CD14-positive monocyte (primary cell): ENCODE results near the gene GPX7. TPM values are rescaled to one million over a fixed set of nuclear protein-coding genes. Genes with fewer than 3 reads are reported as not detected.
"Not testable (repeated sequence)": the region's sequence is repeated elsewhere in the genome, so short reads cannot be mapped to it uniquely, and the experiment has no call there.

Experiments used
- DNase-seq, 3 donors: peaks; one replicate each; pipeline ENCODE4 v3.0.0-alpha.2; 2011 to 2022
- H2AFZ ChIP-seq: 2 replicates; pipeline ENCODE4 v1.6.0; 2012; ENCODE audit warnings: mild to moderate bottlenecking, low read depth, low read length, inconsistent platforms; ENCODE audit not compliant: insufficient read depth, poor library complexity, severe bottlenecking
- H3K27ac ChIP-seq, 2 donors: 1 replicate in 1 of 2; 2 replicates in 1 of 2; pipeline ENCODE4 v1.5.1; 2012 to 2013; ENCODE audit warnings: low read length in 2 of 2, control low read depth in 1 of 2, inconsistent platforms in 1 of 2, low read depth in 1 of 2, mild to moderate bottlenecking in 1 of 2
- H3K27me3 ChIP-seq, 2 donors: one replicate each; pipeline versions ENCODE4 v1.6.0 to v1.6.1; 2011 to 2013; ENCODE audit warnings: low read length in 2 of 2; ENCODE audit not compliant: control insufficient read depth in 2 of 2, insufficient read depth in 2 of 2
- H3K36me3 ChIP-seq, 2 donors: replicated peaks in 1 of 2; 1 replicate in 1 of 2; 2 replicates in 1 of 2; pipeline versions ENCODE4 v1.5.1 to v1.6.1; 2012 to 2013; ENCODE audit warnings: low read length in 2 of 2, control low read depth in 1 of 2, inconsistent platforms in 1 of 2, mild to moderate bottlenecking in 1 of 2; ENCODE audit not compliant: insufficient read depth in 2 of 2, control insufficient read depth in 1 of 2
- H3K4me1 ChIP-seq, 2 donors: 1 replicate in 1 of 2; 2 replicates in 1 of 2; pipeline versions ENCODE4 v1.5.1 to v1.6.1; 2012 to 2013; ENCODE audit warnings: low read length in 2 of 2, control low read depth in 1 of 2, inconsistent platforms in 1 of 2, mild to moderate bottlenecking in 1 of 2, moderate library complexity in 1 of 2; ENCODE audit not compliant: insufficient read depth in 2 of 2, control insufficient read depth in 1 of 2
- H3K4me2 ChIP-seq: replicated peaks from 2 replicates; pipeline ENCODE3; 2012; ENCODE audit warnings: low read length, moderate library complexity, mild to moderate bottlenecking; ENCODE audit not compliant: poor library complexity, severe bottlenecking; ENCODE audit errors: extremely low read depth
- H3K4me3 ChIP-seq, 3 experiments: fragments of 200-600 bp in 1 of 3; sonication (generic) in 1 of 3; replicated peaks in 1 of 3; 1 replicate in 2 of 3; 2 replicates in 1 of 3; pipeline ENCODE4 v1.5.1; 2011 to 2013; ENCODE audit warnings: low read length in 3 of 3, mild to moderate bottlenecking in 3 of 3, control low read depth in 2 of 3, low read depth in 2 of 3, inconsistent platforms in 1 of 3, moderate library complexity in 1 of 3
- H3K79me2 ChIP-seq: 2 replicates; pipeline ENCODE4 v1.6.0; 2012; ENCODE audit warnings: mild to moderate bottlenecking, control low read depth, inconsistent platforms, low read length, moderate library complexity; ENCODE audit not compliant: insufficient read depth
- H3K9ac ChIP-seq: 2 replicates; pipeline ENCODE4 v1.6.0; 2017; ENCODE audit warnings: low read length, mild to moderate bottlenecking; ENCODE audit not compliant: insufficient read depth, poor library complexity, severe bottlenecking
- H3K9me3 ChIP-seq, 2 donors: replicated peaks in 1 of 2; 1 replicate in 1 of 2; 2 replicates in 1 of 2; pipeline versions ENCODE4 v1.5.1 to v1.6.1; 2012 to 2013; ENCODE audit warnings: low read length in 2 of 2, control low read depth in 1 of 2; ENCODE audit not compliant: control insufficient read depth in 1 of 2, insufficient read depth in 1 of 2
- H4K20me1 ChIP-seq: 2 replicates; pipeline ENCODE4 v1.6.0; 2012; ENCODE audit warnings: mild to moderate bottlenecking, low read length, control low read depth, moderate library complexity; ENCODE audit not compliant: insufficient read depth
- H3K27ac Mint-ChIP-seq, 7 donors: one replicate each; pipeline ENCODE4 v1.8.0; 2020; ENCODE audit warnings: mild to moderate bottlenecking in 7 of 7, mixed read lengths in 7 of 7, moderate library complexity in 6 of 7, inconsistent platforms in 2 of 7
- H3K27me3 Mint-ChIP-seq, 3 donors: one replicate each; pipeline ENCODE4 v1.8.0; 2021 to 2022; ENCODE audit warnings: low read depth in 3 of 3, mild to moderate bottlenecking in 3 of 3, mixed read lengths in 3 of 3, moderate library complexity in 3 of 3, inconsistent platforms in 1 of 3
- H3K36me3 Mint-ChIP-seq, 2 donors: one replicate each; pipeline ENCODE4 v1.8.0; 2020; ENCODE audit warnings: mixed read lengths in 2 of 2, inconsistent platforms in 1 of 2, mild to moderate bottlenecking in 1 of 2
- H3K4me1 Mint-ChIP-seq: one replicate; pipeline ENCODE4 v1.8.0; 2020; ENCODE audit warnings: mild to moderate bottlenecking, mixed read lengths
- H3K4me3 Mint-ChIP-seq, 2 donors: one replicate each; pipeline ENCODE4 v1.8.0; 2020; ENCODE audit warnings: mild to moderate bottlenecking in 2 of 2, mixed read lengths in 2 of 2, moderate library complexity in 1 of 2
- H3K9me3 Mint-ChIP-seq, 7 donors: one replicate each; pipeline ENCODE4 v1.8.0; 2020 to 2022; ENCODE audit warnings: mixed read lengths in 7 of 7, mild to moderate bottlenecking in 6 of 7, moderate library complexity in 6 of 7, inconsistent platforms in 2 of 7
- CTCF ChIP-seq: fragments of 200-600 bp; IDR thresholded peaks from one replicate; pipeline ENCODE4 v1.8.0; 2022; ENCODE audit warnings: antibody characterized with exemption, mild to moderate bottlenecking
- WGBS: methylation state at CpG from one replicate; pipeline ENCODE4 v1.1.5; 2013; ENCODE audit warnings: missing lambda C conversion rate; ENCODE audit not compliant: insufficient coverage; 5-methylcytosine and 5-hydroxymethylcytosine counted together
- intact Hi-C, 2 donors: fragments of 100-400 bp; cut with micrococcal nuclease; formaldehyde crosslinking; loops; one replicate each; pipeline versions ENCODE4 v1.15.0 to v1.15.1; 2023
- polyA plus RNA-seq, 3 donors: library from polyadenylated mRNA; depleted of rRNA in 1 of 3; unstranded in 2 of 3; stranded (reverse) in 1 of 3; fragments of 300-500 nt in 2 of 3; fragments of >200 nt in 1 of 3; fragmentation: Illumina TruSeq in 2 of 3; gene quantifications; 1 replicate in 2 of 3; 2 replicates in 1 of 3; pipeline ENCODE4 v1.2.3, GENCODE V29; 2012 to 2021

The GPX7 gene
- polyA plus RNA-seq, 3 donors: 1.7 to 3.3 (median 2.9) TPM

- no peak for TF ChIP-seq CTCF
- H3K9me3 ChIP-seq: peaks cover 0 to 5% of the 10 kb centered on the region in 2 donors
- no peaks in the 10 kb centered on the region for H3K79me2 ChIP-seq
- H3K36me3 ChIP-seq: no peaks in the 10 kb centered on the region
- no peak overlapping the region for H2AFZ ChIP-seq
- peaks cover 8% of the 10 kb centered on the region for H3K4me1 Mint-ChIP-seq
- peaks cover 0 to 7% (median 5%) of the 10 kb centered on the region in 3 donors for H3K27me3 Mint-ChIP-seq
- DNase-seq: no peak
- intact Hi-C loops: no loop called here
- no peaks in the 10 kb centered on the region for H4K20me1 ChIP-seq
- peaks cover 6 to 13% (median 10%) of the 10 kb centered on the region in 7 donors for H3K9me3 Mint-ChIP-seq
- WGBS: 100% methylated on average over 1 of the region's 1 CpG
- no peak overlapping the region for H3K4me3 ChIP-seq
- H3K27ac ChIP-seq: no peak overlapping the region
- H3K4me3 Mint-ChIP-seq: no peak overlapping the region
- H3K4me2 ChIP-seq: no peak overlapping the region
- H3K27ac Mint-ChIP-seq: no peak overlapping the region
- peaks cover 0 to 4% of the 10 kb centered on the region in 2 donors for H3K36me3 Mint-ChIP-seq
- no peak overlapping the region for H3K9ac ChIP-seq
- H3K4me1 ChIP-seq: peaks cover 0 to 3% of the 10 kb centered on the region in 2 donors
- H3K27me3 ChIP-seq: no peaks in the 10 kb centered on the region
These were observed 26.1 kb upstream of the GPX7 start for GRCh38 chr1:52576074-52576473.

GRCh38 chr1:52578066-52578465 is 24.1 kb upstream of the GPX7 start:
- H3K9me3 ChIP-seq, H3K27ac ChIP-seq, H3K27ac Mint-ChIP-seq, H3K27me3 Mint-ChIP-seq, H2AFZ ChIP-seq, H3K9me3 Mint-ChIP-seq, H3K36me3 ChIP-seq, H3K4me3 Mint-ChIP-seq, H3K27me3 ChIP-seq, H3K36me3 Mint-ChIP-seq, H3K79me2 ChIP-seq, intact Hi-C loops, H4K20me1 ChIP-seq, H3K4me2 ChIP-seq, H3K9ac ChIP-seq, DNase-seq, H3K4me3 ChIP-seq: not testable (repeated sequence)
- WGBS: no CpG with 5 or more reads among the region's 3 CpGs
- peaks cover 6 to 11% of the 10 kb centered on the region in 2 donors for H3K4me1 ChIP-seq
- peaks cover 12% of the 10 kb centered on the region for H3K4me1 Mint-ChIP-seq
